Natural killer cell (primary cell): ENCODE measurements around the gene TCF4. TPM values are rescaled to one million over a fixed set of nuclear protein-coding genes. Genes with fewer than 3 reads are reported as not detected.

Experiments used
- ATAC-seq, 3 donors: fragments of 150-1000 bp in 2 of 3; fragments of 200-7000 bp in 1 of 3; cut with Tn5 transposase; 1 replicate in 1 of 3; 2 replicates in 2 of 3; pipeline ENCODE4 v1.10.0; 2021; ENCODE audit warnings: mild to moderate bottlenecking in 2 of 3, moderate library complexity in 2 of 3
- DNase-seq, 2 donors: peaks; one replicate each; pipeline versions ENCODE4 v3.0.0 to v3.0.0-alpha.2; 2013 to 2021; ENCODE audit warnings: mixed read lengths in 1 of 2
- H3K27ac ChIP-seq: one replicate; pipeline ENCODE4 v1.5.1; 2013; ENCODE audit warnings: mild to moderate bottlenecking, low read length
- H3K27me3 ChIP-seq: one replicate; pipeline ENCODE4 v1.6.1; 2013; ENCODE audit warnings: low read length; ENCODE audit not compliant: control insufficient read depth, insufficient read depth
- H3K36me3 ChIP-seq: one replicate; pipeline ENCODE4 v1.6.1; 2013; ENCODE audit warnings: low read length; ENCODE audit not compliant: control insufficient read depth, insufficient read depth
- H3K4me1 ChIP-seq: one replicate; pipeline ENCODE4 v1.6.1; 2013; ENCODE audit warnings: low read length; ENCODE audit not compliant: control insufficient read depth, insufficient read depth
- H3K4me3 ChIP-seq: one replicate; pipeline ENCODE4 v1.5.1; 2013; ENCODE audit warnings: low read length
- H3K9me3 ChIP-seq: one replicate; pipeline ENCODE4 v1.6.1; 2013; ENCODE audit warnings: low read length; ENCODE audit not compliant: control insufficient read depth, insufficient read depth
- H3K27ac Mint-ChIP-seq, 2 donors: one replicate each; pipeline ENCODE4 v1.8.0; 2022; ENCODE audit warnings: mild to moderate bottlenecking in 2 of 2, mixed read lengths in 2 of 2, moderate library complexity in 1 of 2
- H3K27me3 Mint-ChIP-seq, 2 donors: one replicate each; pipeline ENCODE4 v1.8.0; 2022; ENCODE audit warnings: low read depth in 2 of 2, mixed read lengths in 2 of 2
- H3K36me3 Mint-ChIP-seq: one replicate; pipeline ENCODE4 v1.8.0; 2022; ENCODE audit warnings: mixed read lengths
- H3K4me1 Mint-ChIP-seq, 2 donors: one replicate each; pipeline ENCODE4 v1.8.0; 2022; ENCODE audit warnings: mixed read lengths in 2 of 2
- H3K4me3 Mint-ChIP-seq: one replicate; pipeline ENCODE4 v1.8.0; 2022; ENCODE audit warnings: mild to moderate bottlenecking, moderate library complexity, mixed read lengths
- H3K9me3 Mint-ChIP-seq, 2 donors: one replicate each; pipeline ENCODE4 v1.8.0; 2022; ENCODE audit warnings: mixed read lengths in 2 of 2
- CTCF ChIP-seq: fragments of 200-600 bp; IDR thresholded peaks from one replicate; pipeline ENCODE4 v1.8.0; 2022; ENCODE audit warnings: antibody characterized with exemption
- WGBS: methylation state at CpG from one replicate; pipeline ENCODE4 v1.1.7; 2013; ENCODE audit warnings: missing lambda C conversion rate; ENCODE audit not compliant: insufficient coverage; 5-methylcytosine and 5-hydroxymethylcytosine counted together
- intact Hi-C: fragments of 100-400 bp; cut with micrococcal nuclease; formaldehyde crosslinking; loops from one replicate; pipeline ENCODE4 v1.14.2; 2022
- total RNA-seq, 4 donors: library from RNA; stranded (reverse); fragments of 120-200 nt in 1 of 4; gene quantifications; one replicate each; pipeline versions ENCODE4 v1.2.3 to v1.2.4, GENCODE V29; 2013 to 2022

The TCF4 gene
- total RNA-seq, 3 donors from 2014 or later (not counting 1 experiment from before 2014, with no cell fraction given): 8.3 to 16.5 (median 9.0) TPM

- no peak overlapping the region for H3K4me3 Mint-ChIP-seq
- no peak for DNase-seq
- no peak overlapping the region for H3K27ac Mint-ChIP-seq
- no peak for TF ChIP-seq CTCF
- Histone ChIP-seq H3K9me3 (no peaks in the 10 kb centered on the region), H3K27ac (no peak overlapping the region), H3K27me3 (no peaks in the 10 kb centered on the region), H3K36me3 (no peaks in the 10 kb centered on the region), H3K4me1 (no peaks in the 10 kb centered on the region), H3K4me3 (no peak overlapping the region)
- no peaks in the 10 kb centered on the region for H3K36me3 Mint-ChIP-seq
- intact Hi-C loops: no loop called here
- no peaks in the 10 kb centered on the region for H3K27me3 Mint-ChIP-seq
- H3K4me1 Mint-ChIP-seq: no peaks in the 10 kb centered on the region
- 87% methylated on average over 10 of the region's 11 CpGs for WGBS
- no peak for ATAC-seq
- no peaks in the 10 kb centered on the region for H3K9me3 Mint-ChIP-seq
Measured at GRCh38 chr18:55552526-55553189, 35.3 kb downstream of the TCF4 start.

- Mint-ChIP-seq H3K27me3 (no peaks in the 10 kb centered on the region), H3K4me1 (no peaks in the 10 kb centered on the region), H3K36me3 (no peaks in the 10 kb centered on the region), H3K27ac (no peak overlapping the region), H3K9me3 (no peaks in the 10 kb centered on the region), H3K4me3 (no peak overlapping the region)
- Histone ChIP-seq H3K4me1 (no peaks in the 10 kb centered on the region), H3K9me3 (no peaks in the 10 kb centered on the region), H3K27me3 (no peaks in the 10 kb centered on the region), H3K27ac (no peak overlapping the region), H3K36me3 (no peaks in the 10 kb centered on the region), H3K4me3 (no peak overlapping the region)
- no peak for ATAC-seq
- intact Hi-C loops: no loop called here
- no peak for DNase-seq
- TF ChIP-seq CTCF: no peak
- 89% methylated on average over 8 of the region's 8 CpGs for WGBS
Measured at GRCh38 chr18:55551227-55551626, 36.8 kb downstream of the TCF4 start.

GRCh38 chr18:55550471-55550870 is 37.5 kb downstream of the TCF4 start:
- intact Hi-C loops: no loop called here

More at GRCh38 chr18:55550471-55550870, 37.5 kb downstream of the TCF4 start:
- no peaks in the 10 kb centered on the region for H3K36me3 Mint-ChIP-seq
- no peaks in the 10 kb centered on the region for H3K9me3 Mint-ChIP-seq
- no peak overlapping the region for H3K4me3 ChIP-seq
- H3K4me1 ChIP-seq: no peaks in the 10 kb centered on the region
- H3K27me3 Mint-ChIP-seq: no peaks in the 10 kb centered on the region
- H3K27ac ChIP-seq: no peak overlapping the region
- no peaks in the 10 kb centered on the region for H3K27me3 ChIP-seq
- H3K36me3 ChIP-seq: no peaks in the 10 kb centered on the region
- no peaks in the 10 kb centered on the region for H3K4me1 Mint-ChIP-seq
- TF ChIP-seq CTCF: no peak
- no peak for ATAC-seq
- H3K9me3 ChIP-seq: no peaks in the 10 kb centered on the region
- DNase-seq: no peak
- no peak overlapping the region for H3K4me3 Mint-ChIP-seq
- H3K27ac Mint-ChIP-seq: no peak overlapping the region
- WGBS: 86% methylated on average over 6 of the region's 8 CpGs
